ENCODE data around the gene WNT7B.

The WNT7B gene

GRCh38 chr22:45953178-45953577, 23.8 kb downstream of the WNT7B start:
- H3K4me3 ChIP-seq (ENCODE audit: low read length), result no peak overlapping the region
- TF ChIP-seq ZNF274 (IDR thresholded peaks at IDR 0.05; ENCODE audit: low read depth, low read length), result no peak

DNA sequence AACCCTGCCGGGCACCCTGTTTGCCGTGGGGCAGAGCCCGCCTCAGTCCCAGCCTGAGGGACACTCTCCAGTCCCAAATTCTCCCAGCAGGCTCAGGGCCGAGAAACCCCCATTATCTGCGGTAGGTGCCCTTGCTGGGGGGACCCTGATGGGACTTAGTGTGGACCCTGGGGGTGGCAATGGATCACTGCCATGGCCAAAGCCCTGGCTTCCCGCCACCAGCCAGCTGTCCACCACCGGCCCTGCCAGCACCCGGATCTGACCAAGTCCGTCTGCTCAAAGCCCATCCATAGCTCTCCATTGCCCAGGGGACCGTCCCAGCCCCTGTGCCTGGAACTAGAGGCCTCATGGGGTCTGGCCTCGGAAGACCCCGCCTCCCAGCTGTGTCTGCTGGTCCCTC, 24.4 kb downstream of the WNT7B start:
- TF ChIP-seq ZNF274 (IDR thresholded peaks at IDR 0.05; ENCODE audit: low read depth, low read length), result no peak
- no peak overlapping the region for H3K4me3 ChIP-seq (ENCODE audit: low read length)

DNA sequence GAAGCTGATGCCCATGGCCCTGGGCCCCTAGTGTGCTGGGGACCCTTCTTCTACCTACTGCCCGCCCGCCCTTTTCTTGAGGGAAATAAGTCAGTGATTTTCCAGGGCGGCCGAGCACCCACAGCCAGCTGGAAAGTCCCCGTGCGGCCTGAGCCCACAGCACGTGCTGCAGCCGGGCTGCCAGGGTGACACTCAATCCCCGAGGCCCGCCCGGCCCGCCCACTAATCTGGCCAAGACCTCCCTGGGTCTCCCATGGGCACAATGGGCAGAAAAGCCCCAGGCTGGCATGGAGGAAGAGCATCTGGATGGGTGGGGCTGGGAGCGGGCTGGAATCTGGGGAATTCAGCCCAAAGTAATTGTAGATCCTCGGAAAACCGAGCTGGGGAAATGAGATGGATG, 24.8 kb downstream of the WNT7B start:
- H3K4me3 ChIP-seq (ENCODE audit: low read length), result no peak overlapping the region
- TF ChIP-seq ZNF274 (IDR thresholded peaks at IDR 0.05; ENCODE audit: low read depth, low read length), result no peak

DNA sequence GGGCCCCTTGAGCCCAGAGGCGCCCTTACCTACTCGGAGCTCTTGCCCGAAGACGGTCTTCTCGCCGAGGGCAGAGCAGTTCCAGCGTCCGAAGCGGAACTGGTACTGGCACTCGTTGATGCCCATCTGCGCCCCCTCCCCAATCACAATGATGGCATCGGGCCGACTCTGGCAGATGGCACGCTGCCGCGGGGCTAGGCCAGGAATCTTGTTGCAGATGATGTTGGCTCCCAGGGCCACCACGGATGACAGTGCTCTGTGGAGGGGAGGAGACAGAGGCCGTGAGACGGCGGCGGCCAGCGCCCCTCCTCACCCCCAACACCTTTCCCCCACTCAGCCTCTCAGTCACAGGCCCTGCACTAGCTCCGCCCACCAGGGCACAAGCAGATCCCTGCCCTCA, 27.1 kb downstream of the WNT7B start:
- no peak overlapping the region for H3K4me3 ChIP-seq (ENCODE audit: low read length)
- TF ChIP-seq ZNF274 (IDR thresholded peaks at IDR 0.05; ENCODE audit: low read depth, low read length), result no peak

DNA sequence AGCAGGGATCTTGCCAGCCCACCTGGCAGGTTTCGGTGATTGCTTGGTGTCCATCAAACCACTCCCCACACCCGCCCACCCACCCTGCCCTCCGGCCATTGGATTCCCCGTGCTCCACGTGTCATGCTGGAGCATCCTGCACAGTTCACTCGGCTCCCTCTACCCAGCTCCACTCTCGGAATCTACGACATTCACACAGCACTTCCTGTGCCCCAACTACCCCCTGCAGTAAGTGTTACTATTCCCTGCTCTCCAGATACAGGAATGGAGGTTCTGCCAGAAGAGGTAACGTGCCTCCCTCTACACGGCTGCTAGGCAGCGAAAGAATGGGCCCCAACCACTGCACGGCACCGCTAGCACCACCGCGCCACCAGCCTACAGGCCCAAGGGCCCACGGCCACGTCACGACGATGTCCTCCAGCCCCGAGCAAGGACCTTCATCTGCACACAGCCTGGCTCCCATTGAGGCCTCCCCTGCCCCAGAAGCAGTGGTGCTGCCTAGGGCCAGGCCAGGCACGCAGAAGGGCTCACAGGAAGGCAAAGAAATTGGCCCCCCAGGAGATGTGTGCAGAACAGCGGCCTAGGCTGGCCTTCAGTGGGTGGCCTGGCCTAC, 27.6 kb downstream of the WNT7B start:
- H3K4me3 ChIP-seq (ENCODE audit: low read length), result no peak overlapping the region
- TF ChIP-seq ZNF274 (IDR thresholded peaks at IDR 0.05; ENCODE audit: low read depth, low read length), result no peak

GRCh38 chr22:45948081-45948648, 28.8 kb downstream of the WNT7B start:
- H3K4me3 ChIP-seq (ENCODE audit: low read length), result no peak overlapping the region
- TF ChIP-seq ZNF274 (IDR thresholded peaks at IDR 0.05; ENCODE audit: low read depth, low read length), result no peak

DNA sequence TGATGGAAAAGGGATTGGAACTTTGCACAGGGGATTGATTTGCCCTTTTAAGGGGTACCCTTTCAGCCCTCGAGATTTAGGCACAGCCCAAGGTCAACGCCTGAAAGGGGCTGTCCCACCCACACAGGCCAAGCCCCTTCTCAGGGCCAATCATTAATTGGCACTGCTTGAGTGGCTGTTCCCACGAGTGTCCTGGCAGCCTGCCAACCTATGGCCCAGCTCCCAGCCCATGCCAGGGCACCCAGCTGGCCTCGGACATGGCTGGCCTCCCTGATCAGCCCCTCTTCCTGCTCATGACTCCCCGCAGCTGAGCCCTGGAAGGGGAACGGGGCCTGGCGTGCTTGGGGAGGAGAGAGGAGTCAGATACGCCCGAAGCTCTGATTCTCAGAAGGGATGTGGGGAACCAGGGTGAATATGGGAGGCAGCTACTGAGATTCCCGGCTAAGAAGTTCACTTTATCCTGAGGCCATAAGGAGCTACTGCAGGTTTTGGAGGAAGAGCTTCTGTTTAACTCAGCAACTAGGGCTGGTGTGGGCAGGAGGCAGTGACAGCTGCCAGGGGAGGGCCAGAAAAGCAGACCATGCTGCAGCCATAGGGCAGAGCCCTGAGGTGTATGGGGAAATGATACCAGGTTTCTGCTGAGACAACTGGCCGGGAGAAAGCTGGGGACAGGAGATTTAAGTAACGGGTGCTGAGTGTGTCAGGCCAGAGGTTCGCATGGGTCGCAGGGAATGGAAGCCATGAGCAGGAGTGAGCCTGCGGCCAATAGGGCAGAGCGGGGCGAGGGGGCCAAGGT, 30.0 kb downstream of the WNT7B start:
- TF ChIP-seq ZNF274 (IDR thresholded peaks at IDR 0.05; ENCODE audit: low read depth, low read length), result no peak
- H3K4me3 ChIP-seq (ENCODE audit: low read length), result no peak overlapping the region

- H3K4me3 ChIP-seq (ENCODE audit: low read length), result no peak overlapping the region
- TF ChIP-seq ZNF274 (IDR thresholded peaks at IDR 0.05; ENCODE audit: low read depth, low read length), result no peak
Measured at GRCh38 chr22:45945621-45946106, 31.3 kb downstream of the WNT7B start.

DNA sequence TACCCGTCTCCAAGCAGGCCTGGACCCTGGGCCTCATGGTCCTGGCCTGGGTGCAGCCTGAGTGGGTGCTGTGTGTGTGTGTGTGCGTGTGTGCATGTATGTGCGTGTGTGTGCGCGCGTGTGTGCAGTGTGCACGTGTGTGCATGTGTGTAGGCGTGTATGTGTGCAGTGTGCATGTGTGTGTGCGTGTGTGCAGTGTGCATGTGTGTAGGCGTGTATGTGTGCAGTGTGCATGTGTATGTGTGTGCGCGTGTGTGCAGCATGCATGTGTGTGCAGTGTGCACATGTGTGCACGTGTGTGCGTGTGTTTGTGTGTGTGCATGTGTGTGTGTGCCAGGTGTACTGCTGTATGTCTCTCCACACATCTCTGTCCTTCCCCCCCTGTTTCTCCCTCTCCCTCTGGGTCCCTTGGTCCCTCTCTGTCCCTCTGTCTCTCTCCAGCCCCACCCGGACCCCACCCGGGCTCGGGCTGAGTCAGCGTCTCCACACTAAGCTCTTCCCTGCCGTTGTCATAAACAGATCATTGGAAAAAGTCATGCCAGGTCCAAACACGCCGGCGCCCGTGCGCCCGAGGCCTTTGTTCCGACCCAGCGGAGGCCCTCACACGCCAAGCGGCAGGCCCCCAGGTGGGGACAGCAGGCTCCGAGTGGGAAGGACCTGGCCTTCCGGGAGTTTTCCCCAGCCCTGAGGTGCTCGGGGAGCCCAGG, 34.0 kb downstream of the WNT7B start:
- no peak for TF ChIP-seq ZNF274 (IDR thresholded peaks at IDR 0.05; ENCODE audit: low read depth, low read length)
- no peak overlapping the region for H3K4me3 ChIP-seq (ENCODE audit: low read length)

GRCh38 chr22:45942344-45942743, 34.6 kb downstream of the WNT7B start:
- no peak overlapping the region for H3K4me3 ChIP-seq (ENCODE audit: low read length)
- no peak for TF ChIP-seq ZNF274 (IDR thresholded peaks at IDR 0.05; ENCODE audit: low read depth, low read length)

DNA sequence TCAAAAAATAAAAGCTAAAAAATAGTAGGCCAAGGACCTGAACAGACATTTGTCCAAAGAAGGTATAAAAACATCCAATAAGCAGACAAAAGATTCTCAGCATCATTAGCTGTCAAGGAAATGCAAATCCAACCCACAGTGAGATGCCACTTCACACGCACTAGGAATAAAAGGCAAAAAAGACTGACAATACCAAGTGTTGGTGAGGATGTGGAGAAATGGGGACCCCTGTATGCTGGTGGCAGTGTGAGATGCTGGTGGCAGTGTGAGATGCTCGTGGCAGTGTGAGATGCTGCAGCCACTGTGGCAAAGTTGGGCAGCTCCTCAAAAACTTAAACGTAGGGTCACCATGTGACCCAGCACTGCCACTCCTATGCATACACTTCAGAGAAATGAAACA, 38.0 kb downstream of the WNT7B start:
- no peak overlapping the region for H3K4me3 ChIP-seq (ENCODE audit: low read length)
- no peak for TF ChIP-seq ZNF274 (IDR thresholded peaks at IDR 0.05; ENCODE audit: low read depth, low read length)

DNA sequence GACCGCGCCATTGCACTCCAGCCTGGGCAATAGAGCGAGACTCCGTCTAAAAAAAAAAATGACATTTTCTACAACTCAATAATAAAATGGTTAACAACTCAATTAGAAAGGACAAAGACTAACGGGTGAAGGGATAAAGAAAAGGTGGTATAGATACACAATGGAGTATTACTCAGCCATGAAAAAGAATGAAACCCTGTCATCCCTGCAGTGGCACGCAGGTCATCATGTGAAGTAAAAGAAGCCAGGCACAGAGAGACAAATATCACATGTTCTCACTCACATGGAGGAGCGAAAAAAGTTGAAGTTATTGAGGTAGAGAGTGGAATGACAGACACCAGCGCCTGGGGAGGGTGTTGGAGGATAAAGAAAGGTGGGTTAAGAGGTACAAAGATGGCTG, 39.0 kb downstream of the WNT7B start:
- H3K4me3 ChIP-seq (ENCODE audit: low read length), result no peak overlapping the region
- TF ChIP-seq ZNF274 (IDR thresholded peaks at IDR 0.05; ENCODE audit: low read depth, low read length), result no peak

DNA sequence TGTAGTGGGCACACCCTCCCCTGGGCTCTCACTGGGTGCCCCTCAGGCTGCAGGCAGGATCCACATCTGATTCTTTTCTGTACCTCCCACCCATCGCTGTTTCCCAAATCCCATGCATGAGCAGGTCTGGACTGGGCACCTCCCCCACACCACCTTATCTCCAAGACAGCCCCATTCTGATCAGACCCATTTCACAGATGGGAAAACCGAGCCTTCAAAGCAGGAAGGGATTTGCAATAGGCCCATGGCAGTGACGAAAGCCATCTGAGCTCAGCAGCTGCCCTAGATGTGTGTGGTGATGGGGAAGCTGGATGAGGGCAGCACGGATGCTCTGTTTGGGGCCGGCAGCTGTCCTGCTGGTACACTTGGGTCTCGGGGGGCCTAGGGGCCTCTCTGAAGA, 41.4 kb downstream of the WNT7B start:
- H3K4me3 ChIP-seq (ENCODE audit: low read length), result no peak overlapping the region
- no peak for TF ChIP-seq ZNF274 (IDR thresholded peaks at IDR 0.05; ENCODE audit: low read depth, low read length)

GRCh38 chr22:45934659-45935341, 42.2 kb downstream of the WNT7B start:
- no peak for TF ChIP-seq ZNF274 (IDR thresholded peaks at IDR 0.05; ENCODE audit: low read depth, low read length)
- no peak overlapping the region for H3K4me3 ChIP-seq (ENCODE audit: low read length)

All from GM08714 (cell line).